HG02588 (cell line): ENCODE results near the gene IL17REL.

Experiments used
- ATAC-seq: cut with Tn5 transposase; IDR thresholded peaks from one replicate; pipeline ENCODE4 v1.9.1; 2021; ENCODE audit warnings: mild to moderate bottlenecking, moderate library complexity; ENCODE audit not compliant: unreplicated experiment

IL17REL gene

DNA sequence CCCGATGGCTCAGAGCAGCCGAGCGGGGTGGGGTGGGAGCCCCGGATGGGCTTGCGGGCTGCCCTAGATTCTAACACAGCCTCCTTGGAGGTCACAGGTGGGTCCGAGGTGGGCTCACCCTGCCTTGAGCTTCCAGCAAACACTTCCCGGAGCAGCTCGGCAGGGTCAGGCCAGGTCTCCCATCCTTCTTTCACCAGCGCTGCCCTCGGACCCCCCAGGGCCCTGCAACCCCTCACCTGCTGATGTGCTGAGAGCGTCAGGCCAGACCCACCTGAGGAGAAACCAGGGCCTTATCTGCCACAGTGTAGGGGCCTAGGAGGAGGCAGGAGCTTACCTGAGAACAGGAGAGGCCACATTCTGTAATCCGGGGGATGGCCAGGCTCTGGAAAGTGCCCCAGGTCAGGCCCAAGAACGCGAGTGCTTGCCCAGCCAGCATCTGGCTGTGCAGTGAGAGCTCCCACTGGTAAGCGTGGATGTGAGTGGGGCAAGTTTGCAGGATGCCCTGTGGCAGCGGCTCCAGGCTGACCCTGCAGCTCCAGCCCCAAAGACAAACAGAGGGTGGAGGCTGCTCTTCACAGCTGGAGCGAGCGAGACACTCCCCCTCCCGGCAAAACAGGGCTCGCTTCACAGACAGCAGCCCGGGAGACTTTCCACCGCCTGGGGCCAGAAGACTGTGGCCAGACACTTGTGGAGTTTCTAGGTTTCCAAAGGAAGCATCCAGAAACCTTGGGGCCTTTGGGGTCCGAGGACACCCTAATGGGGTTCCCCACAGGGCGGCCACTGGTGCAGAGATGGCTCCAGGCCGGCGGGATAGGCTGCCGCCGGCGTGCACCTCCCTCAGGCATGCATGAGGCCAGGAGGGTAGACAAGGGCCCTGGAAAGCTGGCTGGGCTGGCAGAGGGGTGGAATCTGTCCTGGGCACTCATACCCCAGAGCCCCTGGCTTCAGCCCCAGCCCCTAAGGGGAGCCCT is at the start of gene IL17REL:
TSS of gene IL17REL (minus strand) at position 555 of the 971 bp plus-strand sequence. CDS start at position 436, 119 bp downstream.
- no peak for ATAC-seq

DNA sequence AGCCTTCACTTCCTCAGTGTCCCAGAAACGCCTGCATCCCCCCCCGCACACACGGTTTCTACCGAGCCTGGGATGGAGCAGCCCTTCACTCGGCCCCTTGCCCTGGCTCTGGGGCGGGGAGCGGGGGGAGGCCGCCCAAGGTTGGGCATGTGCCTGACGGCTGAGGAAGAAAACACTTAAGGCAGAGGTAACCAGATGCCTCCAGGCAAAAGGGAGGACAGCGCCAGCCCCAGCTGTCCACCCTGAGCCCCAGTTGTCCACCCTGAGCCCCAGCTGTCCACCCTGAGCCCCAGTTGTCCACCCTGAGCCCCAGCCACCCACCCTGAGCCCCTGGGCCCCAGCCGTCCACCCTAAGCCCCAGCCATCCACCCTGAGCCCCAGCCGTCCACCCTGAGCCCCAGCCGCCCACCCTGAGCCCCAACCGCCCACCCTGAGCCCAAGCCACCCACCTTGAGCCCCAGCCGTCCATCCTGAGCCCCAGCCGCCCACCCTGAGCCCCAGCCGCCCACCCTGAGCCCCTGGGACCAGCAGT is 49.3 kb upstream of the IL17REL start:
- no peak for ATAC-seq

DNA sequence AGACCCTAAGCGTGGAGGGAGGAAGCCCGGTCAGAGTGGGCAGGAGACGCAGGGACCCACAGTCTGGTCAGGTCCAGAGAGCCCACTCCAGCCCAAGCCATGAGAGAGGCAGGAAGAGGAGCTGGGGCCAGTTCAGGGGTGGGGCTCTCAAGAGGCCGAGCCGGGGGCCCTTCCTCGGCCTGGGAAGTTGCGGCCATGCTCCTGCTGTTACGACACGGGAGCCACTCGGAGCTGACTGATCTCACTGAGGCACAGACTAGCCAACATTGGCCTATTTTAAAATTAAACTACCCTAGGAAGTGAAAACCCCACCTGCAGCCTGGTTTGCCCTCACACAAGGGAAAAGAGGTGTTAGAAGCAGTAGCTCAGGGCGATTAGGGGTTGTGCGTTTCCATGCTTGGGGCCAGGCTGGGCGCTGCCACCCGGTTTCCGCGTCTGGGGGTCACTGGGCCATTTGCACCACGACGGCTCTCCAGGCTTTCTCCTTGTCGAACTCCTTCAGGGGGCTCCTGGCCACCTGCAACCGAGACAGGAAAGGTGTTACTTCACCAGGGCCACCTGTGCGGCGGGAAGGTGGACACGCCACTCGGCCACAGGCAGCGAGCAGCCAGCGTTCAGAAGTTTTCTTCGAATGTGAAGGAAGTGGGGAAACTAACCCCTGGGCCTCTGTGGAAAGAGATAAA is 48.7 kb upstream of the IL17REL start:
- no peak for ATAC-seq

DNA sequence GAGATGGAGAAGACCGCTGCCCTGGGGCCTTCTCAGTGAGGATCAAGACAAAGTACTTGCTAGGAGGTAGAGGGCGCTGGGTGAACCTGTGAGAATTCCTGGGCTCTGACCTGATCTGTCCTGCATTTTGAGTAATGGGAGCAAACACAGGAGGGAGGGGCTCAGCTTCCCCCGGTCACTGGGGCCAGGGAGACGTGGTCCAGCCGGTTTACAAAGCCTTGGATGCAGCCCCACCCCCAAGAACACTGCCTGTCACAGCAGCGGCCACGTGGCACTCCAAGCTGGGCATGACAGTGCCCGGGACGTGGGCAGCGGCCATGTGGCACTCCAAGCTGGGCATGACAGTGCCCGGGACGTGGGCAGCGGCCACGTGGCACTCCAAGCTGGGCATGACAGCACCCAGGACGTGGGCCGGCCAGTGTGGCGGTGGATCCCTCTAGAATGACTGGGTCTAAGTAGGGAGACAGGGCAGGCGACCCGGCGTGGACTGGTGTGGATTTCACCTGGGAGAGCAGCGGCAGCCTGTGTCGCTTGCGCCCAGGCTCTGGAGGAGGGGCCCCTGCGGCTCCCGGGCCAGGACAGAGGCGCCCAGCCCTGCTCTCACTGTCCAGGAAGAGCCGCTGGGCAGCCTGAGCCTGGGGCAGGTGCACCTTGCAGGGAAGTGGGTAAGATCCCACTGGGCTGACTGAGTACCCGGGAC is 48.0 kb upstream of the IL17REL start:
- no peak for ATAC-seq

DNA sequence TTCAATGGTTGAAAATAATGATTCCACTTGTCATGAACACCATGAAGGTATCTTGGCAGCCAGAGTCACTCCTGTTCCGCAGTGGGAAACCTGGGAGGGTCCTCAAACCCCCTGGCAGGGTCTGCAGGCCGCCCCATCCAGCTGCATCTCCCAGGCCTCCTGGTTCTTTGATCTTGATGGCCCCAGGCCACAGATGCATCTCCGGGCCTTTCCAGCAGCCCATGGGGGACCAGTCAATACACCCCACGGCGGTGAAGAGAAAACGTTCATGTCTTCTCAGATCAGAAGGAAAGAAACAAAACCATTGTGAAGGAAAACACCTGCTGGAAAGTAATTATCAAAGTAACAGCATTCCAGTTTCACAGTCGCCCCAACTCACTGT is 47.3 kb upstream of the IL17REL start:
- no peak for ATAC-seq

DNA sequence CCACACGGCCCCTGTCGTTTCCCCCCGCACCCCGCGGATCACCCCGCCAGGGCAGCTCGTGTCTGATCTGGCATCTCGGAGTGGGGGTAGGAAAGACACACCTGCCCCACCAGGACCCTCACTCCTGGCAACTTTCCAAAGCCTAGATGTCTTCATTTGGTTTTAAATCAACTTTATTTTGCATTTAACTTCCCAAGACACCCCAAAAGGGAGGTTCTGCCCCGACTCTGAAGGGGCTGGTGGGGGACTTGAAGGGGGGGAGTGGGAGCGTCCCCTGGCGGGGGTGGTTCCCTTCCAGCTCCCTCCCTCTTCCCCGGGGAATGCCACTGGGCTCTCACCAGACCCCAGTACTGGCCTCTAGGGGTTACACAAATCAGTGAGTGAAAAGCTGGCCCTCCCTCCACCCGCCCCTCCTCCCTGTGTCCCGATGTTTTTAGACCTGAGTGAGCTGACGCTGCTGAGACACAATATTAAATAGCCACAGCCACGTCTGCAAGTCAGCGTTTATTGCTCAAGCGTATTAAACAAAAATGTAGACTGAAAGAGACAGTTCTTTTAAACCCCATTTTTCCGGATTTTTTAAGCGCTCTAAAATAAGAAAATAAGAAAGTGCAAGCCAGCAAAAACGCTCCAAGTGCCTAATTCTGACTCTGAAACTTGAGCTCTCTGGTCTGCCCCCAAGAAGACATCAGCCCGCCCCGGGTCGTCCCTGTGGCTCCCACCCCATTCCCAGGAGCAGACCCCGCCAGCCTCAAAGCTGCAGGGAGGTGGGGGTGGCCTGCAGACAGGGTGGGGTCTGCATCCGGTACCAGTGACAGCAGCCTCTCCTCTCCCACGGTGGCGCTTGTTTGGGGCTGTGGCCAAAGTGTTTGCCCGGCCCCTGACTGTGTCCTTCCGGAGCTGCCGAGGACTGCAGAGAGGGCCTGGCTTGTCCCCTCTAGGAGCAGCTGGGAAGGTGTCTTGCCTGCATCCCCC is 46.6 kb upstream of the IL17REL start:
- no peak for ATAC-seq

DNA sequence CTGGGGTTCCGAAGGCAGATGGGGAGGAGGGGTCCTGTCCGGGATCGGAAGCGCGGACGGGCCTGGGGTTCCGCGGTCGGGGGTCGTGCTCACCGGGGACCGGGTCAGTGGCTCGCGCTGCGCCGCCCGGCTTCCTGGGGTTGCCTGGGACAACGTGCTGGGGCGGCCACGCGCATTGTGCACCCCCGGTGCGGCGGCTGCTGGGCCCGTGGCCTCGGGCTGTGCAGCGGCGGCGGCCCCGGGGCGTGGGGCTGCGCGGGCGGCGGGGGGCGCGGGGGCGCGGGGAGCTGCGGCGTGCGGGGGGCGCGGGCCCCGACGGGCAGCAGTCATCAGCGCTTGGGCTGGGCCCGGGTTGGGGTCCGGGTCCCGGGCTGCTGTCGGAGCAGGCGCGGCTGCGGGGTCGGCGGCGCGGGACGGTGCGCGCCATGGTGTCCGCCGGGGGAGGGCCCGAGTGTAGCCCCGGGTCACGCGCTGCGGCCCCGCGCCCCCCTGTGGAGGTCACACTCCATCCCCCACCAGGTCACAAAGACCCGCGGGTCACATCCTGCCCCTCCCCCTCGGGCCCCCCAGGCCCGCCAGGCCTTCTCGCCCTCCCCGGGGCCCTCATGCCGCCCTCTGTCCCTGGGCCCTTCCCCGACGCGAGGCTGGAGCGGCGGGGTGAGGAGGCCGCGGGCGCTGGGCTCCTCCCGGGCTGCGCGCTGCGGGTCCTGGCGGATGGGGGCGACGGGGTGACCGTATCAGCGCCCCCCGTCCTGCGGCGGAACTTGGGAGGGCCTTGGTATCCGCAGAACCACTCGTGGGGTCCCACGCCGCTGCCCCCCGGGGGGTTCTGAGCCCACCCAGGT is 45.7 kb upstream of the IL17REL start, which contains the start of gene TTLL8:
TSS of gene TTLL8 (minus strand) at position 238 of the 845 bp plus-strand sequence.
- no peak for ATAC-seq

DNA sequence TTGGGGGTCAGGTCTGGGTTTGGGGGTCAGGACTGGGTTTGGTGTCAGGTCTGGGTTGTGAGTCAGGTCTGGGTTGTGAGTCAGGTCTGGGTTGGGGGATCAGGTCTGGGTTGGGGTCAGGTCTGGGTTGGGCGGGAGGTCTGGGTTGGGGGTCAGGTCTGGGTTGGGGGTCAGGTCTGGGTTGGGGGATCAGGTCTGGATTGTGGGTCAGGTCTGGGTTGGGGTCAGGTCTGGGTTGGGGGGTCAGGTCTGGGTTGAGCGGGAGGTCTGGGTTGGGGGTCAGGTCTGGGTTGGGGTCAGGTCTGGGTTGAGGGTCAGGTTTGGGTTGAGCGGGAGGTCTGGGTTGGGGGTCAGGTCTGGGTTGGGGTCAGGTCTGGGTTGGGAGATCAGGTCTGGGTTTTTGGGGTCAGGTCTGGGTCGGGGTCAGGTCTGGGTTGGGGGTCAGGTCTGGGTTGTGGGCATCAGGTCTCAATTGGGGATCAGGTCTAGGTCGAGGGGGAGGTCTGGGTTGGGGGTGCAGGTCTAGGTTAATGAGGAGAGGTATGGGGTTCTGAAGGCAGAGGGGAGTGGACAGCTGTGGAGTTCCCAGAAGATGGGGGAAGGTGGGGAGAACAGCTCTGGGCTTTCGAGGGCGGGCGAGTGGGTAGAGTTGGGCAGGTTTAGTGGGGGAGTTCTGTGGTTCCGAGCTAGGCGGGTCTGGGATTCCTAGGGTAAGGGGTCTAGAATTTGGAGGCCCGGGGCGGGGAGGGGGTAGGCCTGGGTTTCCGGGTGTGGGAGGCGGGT is 44.9 kb upstream of the IL17REL start:
- no peak for ATAC-seq

DNA sequence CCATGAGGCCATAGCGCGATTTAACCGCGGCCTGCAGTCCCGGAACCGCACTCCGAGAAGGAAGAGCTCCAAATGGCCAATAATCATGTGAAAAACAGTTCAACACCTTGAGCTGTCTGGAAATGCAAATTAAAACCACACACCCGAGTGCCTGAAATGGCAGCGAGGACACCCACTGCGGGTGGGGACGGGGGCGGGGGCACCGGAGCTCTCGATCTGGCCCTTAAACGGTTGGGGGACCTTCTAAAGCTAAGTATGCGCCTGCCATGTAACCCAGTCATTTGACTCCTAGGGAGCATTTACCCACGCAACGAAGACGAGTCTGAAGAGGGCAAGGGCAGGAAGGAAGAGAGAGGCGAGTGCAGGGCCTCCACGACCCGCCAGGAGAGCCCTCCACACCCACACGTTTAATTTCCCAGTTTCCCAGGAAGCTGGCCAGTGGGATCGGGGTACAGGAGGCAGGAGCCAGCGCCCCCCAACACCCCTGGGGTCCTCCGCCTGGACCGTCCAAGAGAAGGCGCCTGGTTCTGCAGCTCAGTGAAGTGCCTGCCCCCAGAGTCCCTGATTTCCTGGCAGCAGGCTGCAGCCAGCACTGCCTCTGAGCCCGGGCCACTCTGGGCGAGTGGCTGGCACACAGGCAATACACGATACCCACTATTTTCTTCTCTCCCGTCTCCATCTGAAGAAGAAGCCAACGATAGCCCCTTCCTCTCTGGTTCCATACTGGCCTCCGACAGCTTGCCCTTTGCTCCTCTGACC is 43.8 kb upstream of the IL17REL start:
- ATAC-seq = no peak

DNA sequence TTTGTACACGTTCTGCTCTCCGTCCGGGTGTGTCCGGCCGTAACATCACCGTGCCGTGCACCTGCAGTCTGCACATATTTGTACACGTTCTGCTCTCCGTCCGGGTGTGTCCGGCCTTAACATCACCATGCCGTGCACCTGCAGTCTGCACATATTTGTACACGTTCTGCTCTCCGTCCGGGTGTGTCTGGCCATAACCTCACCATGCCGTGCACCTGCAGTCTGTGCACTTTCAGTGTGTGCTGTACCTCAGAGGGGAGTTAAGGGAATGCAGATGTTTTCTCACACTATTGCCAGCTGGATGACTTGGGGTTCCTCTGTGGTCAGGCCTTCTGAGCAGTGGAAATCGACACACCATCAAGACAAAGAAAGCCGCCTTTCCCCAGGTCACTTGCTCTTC is 41.3 kb upstream of the IL17REL start:
- no peak for ATAC-seq

DNA sequence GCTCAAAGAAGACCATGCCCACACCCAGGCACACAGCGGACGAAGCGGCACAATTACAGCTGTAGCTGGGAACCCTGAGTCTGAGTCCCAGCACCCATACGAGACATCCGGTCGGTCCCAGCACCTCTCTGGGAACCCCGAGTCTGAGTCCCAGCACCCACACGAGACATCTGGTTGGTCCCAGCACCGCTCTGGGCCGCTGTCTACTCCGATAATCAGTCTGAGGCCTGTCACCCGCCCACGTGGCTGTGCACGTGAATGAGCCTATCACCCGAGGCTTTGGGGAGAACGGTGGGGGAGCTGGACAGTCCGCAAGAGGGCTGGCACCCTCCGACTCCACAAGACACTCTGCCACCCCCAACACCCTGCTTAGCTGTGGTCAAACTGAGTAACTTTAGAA is 39.4 kb upstream of the IL17REL start:
- ATAC-seq = no peak

DNA sequence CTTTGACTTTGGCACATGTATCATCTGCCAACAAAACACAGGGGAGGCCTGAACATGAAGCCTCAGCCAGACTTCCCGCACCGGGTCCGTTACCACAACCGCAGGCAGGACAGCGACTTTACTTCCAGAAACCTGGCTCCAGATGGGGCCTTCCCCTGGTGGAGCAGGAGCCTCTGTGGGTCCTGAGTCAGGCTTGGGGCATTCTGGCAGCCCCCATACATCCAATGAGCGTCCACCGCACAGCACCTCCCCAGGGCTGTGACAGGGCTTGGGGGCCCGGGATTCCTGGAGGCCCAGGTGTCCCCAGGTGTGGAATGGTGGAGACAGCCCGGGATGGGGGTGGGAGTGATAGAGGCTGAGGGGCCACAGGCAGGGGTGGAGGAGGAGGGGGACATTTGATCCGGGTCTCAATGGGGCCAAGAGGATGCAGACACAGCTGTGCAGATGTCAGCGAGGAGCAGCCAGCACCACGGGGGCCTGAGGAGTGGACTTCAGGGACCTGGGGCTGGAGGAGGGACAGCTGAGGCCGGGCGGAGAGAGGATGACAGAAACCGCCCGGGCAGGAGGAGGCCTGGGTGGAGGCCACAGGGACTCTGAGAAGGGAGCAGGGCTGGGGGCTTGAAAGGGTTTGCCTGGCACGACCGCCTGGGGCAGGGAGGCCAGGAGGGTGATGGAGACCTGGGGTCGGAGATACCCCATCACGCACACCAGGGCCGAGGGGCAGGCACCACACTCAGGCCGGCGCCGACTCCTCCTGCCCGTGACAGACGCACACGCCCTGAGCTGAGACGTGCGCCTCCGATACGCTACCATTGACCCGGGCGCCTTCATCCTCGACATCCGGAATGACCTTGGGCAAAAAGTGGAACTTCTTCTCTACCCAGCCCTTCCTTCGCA is 37.0 kb upstream of the IL17REL start:
- ATAC-seq = no peak

DNA sequence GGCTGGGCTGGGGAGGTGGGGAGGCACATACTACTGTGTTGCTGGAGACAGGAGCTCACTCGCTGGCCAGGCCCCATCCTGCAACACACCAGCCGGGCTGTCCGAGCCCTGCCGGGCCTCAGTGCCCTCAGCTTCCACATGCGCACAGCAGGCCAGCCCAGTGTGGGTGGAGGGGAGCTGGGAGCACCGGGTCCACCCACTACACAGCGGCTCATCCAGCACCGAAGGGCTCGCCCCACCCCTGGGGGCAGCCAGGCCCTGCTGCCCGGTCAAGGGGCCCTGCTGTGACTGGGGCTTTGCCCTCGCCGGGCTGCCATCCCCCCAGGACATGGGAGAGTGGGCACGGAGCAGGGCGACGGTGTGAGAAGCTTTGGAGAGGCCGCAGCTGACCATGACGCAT is 36.3 kb upstream of the IL17REL start:
- ATAC-seq = no peak

DNA sequence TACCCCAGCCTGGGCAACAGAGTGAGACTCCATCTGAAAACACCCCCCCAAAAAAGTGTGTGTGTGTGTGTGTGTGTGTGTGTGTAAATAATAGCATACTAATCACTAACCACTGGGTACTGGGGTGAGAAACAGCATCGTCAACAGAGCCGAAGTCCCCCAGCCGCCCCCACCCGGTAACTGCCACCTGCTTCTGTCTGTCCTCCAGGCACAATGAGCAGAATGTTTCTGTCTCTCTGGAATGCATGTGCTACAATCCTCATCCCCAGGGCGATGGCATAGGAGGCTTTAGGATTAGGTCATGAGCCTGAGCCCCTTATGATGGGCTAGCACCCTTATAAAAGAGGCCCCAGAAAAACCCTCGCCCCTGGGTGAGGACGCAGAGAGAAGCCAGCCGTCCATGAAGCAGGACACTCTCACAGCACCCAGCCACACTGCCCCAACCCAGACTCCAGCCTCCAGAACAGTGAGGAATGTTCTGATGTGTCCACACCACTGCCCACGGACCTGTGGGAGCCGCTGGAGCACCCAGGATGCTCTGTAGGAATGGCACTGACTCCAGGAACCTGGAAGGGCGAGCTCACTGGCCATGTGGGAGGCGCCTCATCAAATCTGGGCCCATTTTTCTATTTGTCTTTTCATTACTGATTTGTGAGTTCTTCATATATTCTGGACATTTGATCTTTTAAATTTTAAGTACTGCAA is 35.6 kb upstream of the IL17REL start:
- ATAC-seq = no peak

DNA sequence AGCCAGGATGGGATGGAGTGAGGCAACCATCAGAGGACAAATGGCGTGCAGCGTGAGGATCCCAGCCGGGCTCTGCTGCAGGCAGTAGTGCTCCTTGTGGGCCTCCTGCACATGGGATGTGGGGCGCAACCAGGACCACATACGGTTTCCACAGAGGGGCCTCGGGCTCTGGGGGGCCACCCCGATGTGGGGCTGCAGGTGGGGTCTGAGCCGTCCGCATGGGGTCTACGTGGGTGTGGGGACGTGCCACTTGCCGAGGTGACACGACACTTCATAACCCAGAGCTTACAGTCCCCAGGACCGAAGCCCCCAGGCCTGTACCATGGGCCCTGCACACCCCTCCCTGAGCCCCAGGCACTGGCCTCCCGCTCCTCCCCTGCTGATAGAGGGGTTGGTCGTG is 34.8 kb upstream of the IL17REL start:
- no peak for ATAC-seq
